ENCODE results near the gene PPP1R12C.

- TF ChIP-seq CTCF (IDR thresholded peaks at IDR 0.05) = no peak
- TF ChIP-seq POLR2A (IDR thresholded peaks at IDR 0.05) = no peak
Observed at GRCh38 chr19:55105237-55105636, 12.2 kb downstream of the PPP1R12C start.

Data from uterus (tissue), 2 donors.